RWPE1 (cell line): ENCODE measurements around the gene AGBL1.

Source experiments
- CTCF ChIA-PET: fragments of 350-600 bp; sonication (Branson Sonifier 250); formaldehyde crosslinking; extraction: SDS; loops from one replicate; lab custom pipeline; 2021; lab: Yijun Ruan, JAX
- POLR2A ChIA-PET: fragments of 400-600 bp; formaldehyde crosslinking; extraction: SDS; loops from one replicate; lab custom pipeline; 2020; ENCODE audit warnings: antibody characterized with exemption; ENCODE audit not compliant: low non-redundant PET; lab: Yijun Ruan, JAX
- DNase-seq: peaks from one replicate; pipeline ENCODE4 v3.0.0; 2012; ENCODE audit warnings: low spot score
- H3K27ac ChIP-seq: fragments of 450-650 bp; 2 replicates; pipeline ENCODE4 v1.5.1; 2017
- CTCF ChIP-seq: fragments of 450-650 bp; conservative IDR thresholded peaks from 2 replicates; pipeline ENCODE4 v1.5.1; 2017; ENCODE audit warnings: low read depth, mild to moderate bottlenecking

The AGBL1 gene

GRCh38 chr15:86892774-86893449 is 813.2 kb downstream of the AGBL1 start:
- ChIA-PET CTCF (no interaction called here), POLR2A (no interaction called here)
- no peak for DNase-seq
- no peak for TF ChIP-seq CTCF
- no peak overlapping the region for H3K27ac ChIP-seq

GRCh38 chr15:86894269-86894668 is 814.6 kb downstream of the AGBL1 start:
- ChIA-PET CTCF (no interaction called here), POLR2A (no interaction called here)
- no peak overlapping the region for H3K27ac ChIP-seq
- no peak for DNase-seq
- no peak for TF ChIP-seq CTCF

- no peak for TF ChIP-seq CTCF
- CTCF ChIA-PET = no interaction called here
- no peak overlapping the region for H3K27ac ChIP-seq
- no peak for DNase-seq
- POLR2A ChIA-PET = no interaction called here
Observed at GRCh38 chr15:86903642-86904421, 824.2 kb downstream of the AGBL1 start.

- CTCF ChIA-PET = interaction anchor here (0.9 kb wide), 1 partner anchor 9 kb away, joined by 3 read pairs; no protein-coding TSS in a partner anchor
- no peak for TF ChIP-seq CTCF
- no peak overlapping the region for H3K27ac ChIP-seq
- DNase-seq = no peak
- POLR2A ChIA-PET = no interaction called here
Observed at GRCh38 chr15:86905625-86906256, 826.1 kb downstream of the AGBL1 start.

- DNase-seq = no peak
- ChIA-PET CTCF (interaction anchor here (0.9 kb wide), 1 partner anchor 9 kb away, joined by 3 read pairs; no protein-coding TSS in a partner anchor), POLR2A (no interaction called here)
- no peak overlapping the region for H3K27ac ChIP-seq
- no peak for TF ChIP-seq CTCF
Observed at GRCh38 chr15:86906376-86906775, 826.7 kb downstream of the AGBL1 start.

- TF ChIP-seq CTCF = no peak
- no peak overlapping the region for H3K27ac ChIP-seq
- POLR2A ChIA-PET = no interaction called here
- CTCF ChIA-PET = no interaction called here
- DNase-seq = no peak
Observed at GRCh38 chr15:86911022-86911421, 831.4 kb downstream of the AGBL1 start.
